Colonic mucosa (tissue), 4 donors: ENCODE measurements around the gene SDS. TPM values are rescaled to one million over a fixed set of nuclear protein-coding genes. Genes with fewer than 3 reads are reported as not detected.

ENCODE experiments used
- DNase-seq: peaks from one replicate; pipeline ENCODE4 v3.0.0-alpha.2; 2020
- H3K27ac ChIP-seq: fragments of 200-600 bp; one replicate; pipeline ENCODE4 v1.8.0; 2021
- H3K27me3 ChIP-seq: fragments of 200-600 bp; one replicate; pipeline ENCODE4 v1.8.0; 2021
- H3K36me3 ChIP-seq: fragments of 200-600 bp; one replicate; pipeline ENCODE4 v1.8.0; 2021
- H3K4me1 ChIP-seq: fragments of 200-600 bp; one replicate; pipeline ENCODE4 v1.8.0; 2021; ENCODE audit warnings: mild to moderate bottlenecking
- H3K4me3 ChIP-seq: fragments of 200-600 bp; one replicate; pipeline ENCODE4 v1.8.0; 2021
- H3K9ac ChIP-seq, 2 donors: one replicate each; pipeline ENCODE4 v1.7.0; 2013; ENCODE audit warnings: control low read depth in 2 of 2, low read depth in 2 of 2, low read length in 2 of 2
- H3K9me3 ChIP-seq: fragments of 200-600 bp; one replicate; pipeline ENCODE4 v1.8.0; 2021
- CTCF ChIP-seq: fragments of 200-600 bp; IDR thresholded peaks from one replicate; pipeline ENCODE4 v1.8.0; 2022; ENCODE audit warnings: antibody characterized with exemption, mild to moderate bottlenecking
- intact Hi-C: fragments of 100-400 bp; cut with DNase I; formaldehyde crosslinking; loops from one replicate; pipeline ENCODE4 v1.14.1; 2022
- total RNA-seq, 2 donors: library from RNA; stranded (reverse); fragmentation: NEBNext Ultra II Directional in 1 of 2; extraction: Animal tissue kit (Norgen Biotek cat#: 25700) in 1 of 2; gene quantifications; one replicate each; pipeline ENCODE4 v1.2.1, GENCODE V29; 2021
- donor health status: healthy.
- donor health status: DM: no; HTN: no; CAD: no.
- donor health status: DM: no; HTN: no; CAD: no.

The SDS gene
- total RNA-seq, 2 donors from 2014 or later, result 1.0 to 4.4 TPM

GRCh38 chr12:113382206-113382605, 21.5 kb downstream of the SDS start:
- no peak for TF ChIP-seq CTCF
- intact Hi-C loops, result no loop called here
- no peaks in the 10 kb centered on the region for H3K36me3 ChIP-seq
- no peaks in the 10 kb centered on the region for H3K27me3 ChIP-seq
- H3K27ac ChIP-seq, result no peak overlapping the region
- H3K9me3 ChIP-seq, result no peaks in the 10 kb centered on the region
- H3K4me3 ChIP-seq, result no peak overlapping the region
- no peak overlapping the region for H3K9ac ChIP-seq
- no peak for DNase-seq
- no peaks in the 10 kb centered on the region for H3K4me1 ChIP-seq

- TF ChIP-seq CTCF, result no peak
- H3K27ac ChIP-seq, result no peak overlapping the region
- H3K4me3 ChIP-seq, result no peak overlapping the region
- no peaks in the 10 kb centered on the region for H3K27me3 ChIP-seq
- intact Hi-C loops, result no loop called here
- H3K36me3 ChIP-seq, result no peaks in the 10 kb centered on the region
- no peaks in the 10 kb centered on the region for H3K4me1 ChIP-seq
- H3K9ac ChIP-seq, result no peak overlapping the region
- H3K9me3 ChIP-seq, result no peaks in the 10 kb centered on the region
- DNase-seq, result no peak
Measured at GRCh38 chr12:113381220-113381619, 22.5 kb downstream of the SDS start.

- no peak overlapping the region for H3K27ac ChIP-seq
- intact Hi-C loops, result no loop called here
- H3K27me3 ChIP-seq, result no peaks in the 10 kb centered on the region
- H3K9me3 ChIP-seq, result no peaks in the 10 kb centered on the region
- no peak overlapping the region for H3K4me3 ChIP-seq
- TF ChIP-seq CTCF, result no peak
- no peaks in the 10 kb centered on the region for H3K36me3 ChIP-seq
- H3K9ac ChIP-seq, result no peak overlapping the region
- DNase-seq, result no peak
- H3K4me1 ChIP-seq, result no peaks in the 10 kb centered on the region
Measured at GRCh38 chr12:113378291-113378690, 25.4 kb downstream of the SDS start.

GRCh38 chr12:113374823-113375428, 28.8 kb downstream of the SDS start:
- no peaks in the 10 kb centered on the region for H3K36me3 ChIP-seq
- H3K4me3 ChIP-seq, result no peak overlapping the region
- intact Hi-C loops, result no loop called here
- no peak for TF ChIP-seq CTCF
- DNase-seq, result no peak
- H3K4me1 ChIP-seq, result no peaks in the 10 kb centered on the region
- H3K27ac ChIP-seq, result no peak overlapping the region
- no peaks in the 10 kb centered on the region for H3K27me3 ChIP-seq
- H3K9ac ChIP-seq, result no peak overlapping the region
- H3K9me3 ChIP-seq, result no peaks in the 10 kb centered on the region

GRCh38 chr12:113373969-113374368, 29.7 kb downstream of the SDS start:
- no peak overlapping the region for H3K4me3 ChIP-seq
- intact Hi-C loops, result no loop called here
- no peak overlapping the region for H3K9ac ChIP-seq
- no peak overlapping the region for H3K27ac ChIP-seq
- no peaks in the 10 kb centered on the region for H3K27me3 ChIP-seq
- H3K36me3 ChIP-seq, result no peaks in the 10 kb centered on the region
- no peak for TF ChIP-seq CTCF
- no peaks in the 10 kb centered on the region for H3K4me1 ChIP-seq
- no peaks in the 10 kb centered on the region for H3K9me3 ChIP-seq
- no peak for DNase-seq
